Thoracic aorta (tissue), 2 donors: ENCODE measurements around the gene PTPMT1. TPM values are rescaled to one million over a fixed set of nuclear protein-coding genes. Genes with fewer than 3 reads are reported as not detected.

Source experiments
- ATAC-seq: fragments of 150-250 bp; one replicate; pipeline ENCODE4 v1.8.0; 2017; ENCODE audit warnings: low read depth; ENCODE audit not compliant: insufficient number of reproducible peaks, low FRiP score
- DNase-seq: peaks from one replicate; pipeline ENCODE4 v3.0.0-alpha.2; 2020; ENCODE audit warnings: low spot score
- H3K27ac ChIP-seq, 2 donors: fragments of 200-600 bp; sonication (generic); 1 replicate in 1 of 2; 2 replicates in 1 of 2; pipeline ENCODE4 v1.5.1; 2016; ENCODE audit warnings: mild to moderate bottlenecking in 2 of 2, moderate library complexity in 2 of 2
- H3K27me3 ChIP-seq: fragments of 200-600 bp; sonication (generic); replicated peaks from 2 replicates; pipeline ENCODE4 v1.6.0; 2016; ENCODE audit warnings: mild to moderate bottlenecking; ENCODE audit not compliant: insufficient read depth
- H3K36me3 ChIP-seq: fragments of 200-600 bp; sonication (generic); one replicate; pipeline ENCODE4 v1.5.1; 2016
- H3K4me1 ChIP-seq, 2 donors: fragments of 200-600 bp; sonication (generic); 1 replicate in 1 of 2; 2 replicates in 1 of 2; pipeline versions ENCODE4 v1.5.1 to v1.6.0; 2016; ENCODE audit warnings: low read depth in 2 of 2, mild to moderate bottlenecking in 1 of 2; ENCODE audit not compliant: control insufficient read depth in 1 of 2
- H3K4me3 ChIP-seq: fragments of 200-600 bp; sonication (generic); 2 replicates; pipeline ENCODE4 v1.5.1; 2016; ENCODE audit warnings: mild to moderate bottlenecking
- H3K9me3 ChIP-seq: fragments of 200-600 bp; sonication (generic); 2 replicates; pipeline ENCODE4 v1.5.1; 2016
- total RNA-seq, 2 donors: library from RNA; depleted of rRNA; stranded (reverse); fragments of >200 nt; gene quantifications; one replicate each; pipeline versions ENCODE4 v1.1.0 to v1.2.3, GENCODE V29; 2016
- TF ChIP-seq, protein P1 (sequence below): fragments of 200-600 bp; sonication (generic); IDR thresholded peaks from one replicate; pipeline ENCODE4 v1.5.1; 2019; ENCODE audit warnings: antibody characterized with exemption

The PTPMT1 gene
- total RNA-seq, 2 donors from 2014 or later: 69.9 to 112 TPM

DNA sequence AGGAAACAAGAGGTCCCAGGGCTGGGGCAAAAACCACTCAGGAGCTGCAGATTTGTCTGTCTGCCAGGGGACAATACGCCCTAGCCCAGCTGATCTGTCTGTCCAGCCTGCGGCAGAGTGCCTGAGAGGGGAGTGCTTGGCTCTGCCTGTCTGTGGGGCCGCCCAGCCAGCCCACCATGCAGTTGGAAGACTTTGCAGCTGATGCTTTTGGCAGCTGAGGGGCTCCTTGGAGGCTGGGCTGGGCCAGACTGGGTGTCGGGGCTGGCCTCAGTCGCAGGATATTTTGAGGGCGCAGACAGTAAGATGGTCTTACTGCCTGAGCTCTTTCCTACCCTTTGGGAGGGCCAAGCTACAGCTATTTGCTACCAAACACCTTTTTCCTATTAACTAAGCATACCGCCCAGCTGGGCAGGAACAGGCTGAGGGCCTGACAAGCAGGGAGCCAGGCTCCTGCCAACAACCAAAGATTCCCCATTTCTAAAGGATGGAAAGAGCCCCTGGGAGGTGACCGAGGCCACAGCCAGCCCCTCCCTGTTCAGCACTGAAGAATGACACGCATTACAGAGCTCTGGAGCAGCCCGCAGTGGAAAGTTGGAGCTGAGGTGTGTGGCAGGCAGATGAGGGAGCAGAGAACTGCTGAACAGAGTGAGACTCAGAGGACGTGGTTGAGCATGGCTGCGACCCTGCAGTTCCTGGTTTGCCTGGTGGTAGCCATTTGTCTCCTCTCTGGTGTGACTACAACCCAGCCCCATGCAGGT is 20.9 kb downstream of the PTPMT1 start, which contains the start of gene FAM180B:
Gene FAM180B, plus strand, starts transcription at position 581 of the 758 bp plus-strand sequence. Its CDS starts 91 bp downstream, at position 672.
- H3K27ac ChIP-seq: no peak within 1 kb of the TSS
- DNase-seq: no peak
- no peaks in the 10 kb centered on the region for H3K9me3 ChIP-seq
- H3K27me3 ChIP-seq: no peaks in the 10 kb centered on the region
- no peak for ATAC-seq
- TF ChIP-seq, protein P1, sequence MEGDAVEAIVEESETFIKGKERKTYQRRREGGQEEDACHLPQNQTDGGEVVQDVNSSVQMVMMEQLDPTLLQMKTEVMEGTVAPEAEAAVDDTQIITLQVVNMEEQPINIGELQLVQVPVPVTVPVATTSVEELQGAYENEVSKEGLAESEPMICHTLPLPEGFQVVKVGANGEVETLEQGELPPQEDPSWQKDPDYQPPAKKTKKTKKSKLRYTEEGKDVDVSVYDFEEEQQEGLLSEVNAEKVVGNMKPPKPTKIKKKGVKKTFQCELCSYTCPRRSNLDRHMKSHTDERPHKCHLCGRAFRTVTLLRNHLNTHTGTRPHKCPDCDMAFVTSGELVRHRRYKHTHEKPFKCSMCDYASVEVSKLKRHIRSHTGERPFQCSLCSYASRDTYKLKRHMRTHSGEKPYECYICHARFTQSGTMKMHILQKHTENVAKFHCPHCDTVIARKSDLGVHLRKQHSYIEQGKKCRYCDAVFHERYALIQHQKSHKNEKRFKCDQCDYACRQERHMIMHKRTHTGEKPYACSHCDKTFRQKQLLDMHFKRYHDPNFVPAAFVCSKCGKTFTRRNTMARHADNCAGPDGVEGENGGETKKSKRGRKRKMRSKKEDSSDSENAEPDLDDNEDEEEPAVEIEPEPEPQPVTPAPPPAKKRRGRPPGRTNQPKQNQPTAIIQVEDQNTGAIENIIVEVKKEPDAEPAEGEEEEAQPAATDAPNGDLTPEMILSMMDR: no peak
- peaks cover 31% of the 10 kb centered on the region for H3K36me3 ChIP-seq
- peaks cover 0 to 10% of the 10 kb centered on the region in 2 donors for H3K4me1 ChIP-seq
- H3K4me3 ChIP-seq: no peak within 1 kb of the TSS

GRCh38 chr11:47587039-47587716 is 21.8 kb downstream of the PTPMT1 start:
- Histone ChIP-seq H3K27ac (no peak overlapping the region), H3K27me3 (no peaks in the 10 kb centered on the region), H3K36me3 (peaks cover 24% of the 10 kb centered on the region), H3K9me3 (no peaks in the 10 kb centered on the region), H3K4me1 (peaks cover 0 to 10% of the 10 kb centered on the region in 2 donors), H3K4me3 (no peak overlapping the region)
- ATAC-seq (no peak), DNase-seq (no peak)
- TF ChIP-seq, protein P1: no peak

- Histone ChIP-seq H3K4me3 (no peak overlapping the region), H3K27me3 (peaks cover 3% of the 10 kb centered on the region), H3K27ac (no peak overlapping the region), H3K9me3 (no peaks in the 10 kb centered on the region), H3K36me3 (peaks cover 19% of the 10 kb centered on the region), H3K4me1 (peaks cover 0 to 10% of the 10 kb centered on the region in 2 donors)
- TF ChIP-seq, protein P1: no peak
- ATAC-seq: no peak
- no peak for DNase-seq
These were observed 22.4 kb downstream of the PTPMT1 start for GRCh38 chr11:47587723-47588326.

DNA sequence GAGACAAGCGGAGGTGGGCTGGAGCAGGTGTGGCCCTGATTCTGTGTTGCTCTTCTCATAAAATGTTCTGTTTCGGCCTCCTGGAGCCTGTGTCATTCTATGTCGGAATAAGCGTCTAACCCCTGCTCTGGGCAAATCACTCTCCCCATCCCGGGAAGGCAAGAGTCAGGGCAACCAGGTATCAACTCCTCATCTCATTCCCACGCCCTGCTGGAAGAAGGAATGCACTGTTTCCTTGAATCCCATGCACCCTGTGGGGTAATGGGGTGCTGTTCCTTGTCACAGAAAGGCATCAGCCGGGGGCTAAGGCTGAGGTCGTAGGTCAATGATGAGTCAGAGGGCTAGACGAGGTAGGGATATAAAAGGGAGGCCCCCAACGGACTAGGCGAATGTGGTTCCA is 23.7 kb downstream of the PTPMT1 start:
- peaks cover 7% of the 10 kb centered on the region for H3K36me3 ChIP-seq
- peaks cover 10% of the 10 kb centered on the region for H3K27me3 ChIP-seq
- TF ChIP-seq, protein P1: no peak

DNA sequence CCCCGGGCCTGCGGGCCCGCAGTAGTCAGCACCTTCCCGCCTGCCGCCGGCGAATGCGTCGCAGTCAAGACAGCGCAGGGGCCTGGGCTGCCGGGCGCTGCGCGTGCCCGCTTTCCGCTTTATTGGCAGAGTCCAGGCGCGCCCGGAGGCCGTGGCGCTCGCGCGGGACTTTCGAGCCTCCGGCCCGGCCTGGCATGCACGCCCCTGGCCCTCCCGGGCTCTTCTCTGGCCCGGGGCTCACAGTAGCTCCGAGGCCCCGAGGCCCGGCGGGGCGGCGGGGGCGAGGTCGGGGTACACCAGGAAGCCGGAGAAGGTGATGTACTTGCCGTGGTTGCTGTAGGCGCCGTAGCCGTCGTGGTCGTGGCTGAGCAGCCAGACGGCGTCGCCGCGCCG is 24.2 kb downstream of the PTPMT1 start:
- TF ChIP-seq, protein P1: no peak
- Histone ChIP-seq H3K4me3 (peak overlapping the region; percentile 35), H3K9me3 (no peaks in the 10 kb centered on the region), H3K27me3 (peaks cover 10% of the 10 kb centered on the region), H3K4me1 (peaks cover 12 to 22% of the 10 kb centered on the region in 2 donors), H3K27ac (no peak overlapping the region), H3K36me3 (peaks cover 7% of the 10 kb centered on the region)
- DNase-seq (no peak), ATAC-seq (no peak)

More for the DNA sequence above, 23.7 kb downstream of the PTPMT1 start:
- Histone ChIP-seq H3K4me3 (no peak overlapping the region), H3K4me1 (peaks cover 9 to 19% of the 10 kb centered on the region in 2 donors), H3K9me3 (no peaks in the 10 kb centered on the region), H3K27ac (no peak overlapping the region)
- DNase-seq (no peak), ATAC-seq (no peak)
